VCaP (cell line): ENCODE results near the gene KCNG1.

Experiments used
- H3K27ac ChIP-seq: fragments of 450-650 bp; 2 replicates; pipeline ENCODE4 v1.5.1; 2017
- TF ChIP-seq, protein P1 (sequence below): fragments of 450-650 bp; conservative IDR thresholded peaks from 2 replicates; pipeline ENCODE4 v1.5.1; 2017; ENCODE audit warnings: mild to moderate bottlenecking, moderate library complexity

KCNG1 gene

GRCh38 chr20:51023617-51024155 is 779 bp upstream of the KCNG1 start:
- TF ChIP-seq, protein P1, sequence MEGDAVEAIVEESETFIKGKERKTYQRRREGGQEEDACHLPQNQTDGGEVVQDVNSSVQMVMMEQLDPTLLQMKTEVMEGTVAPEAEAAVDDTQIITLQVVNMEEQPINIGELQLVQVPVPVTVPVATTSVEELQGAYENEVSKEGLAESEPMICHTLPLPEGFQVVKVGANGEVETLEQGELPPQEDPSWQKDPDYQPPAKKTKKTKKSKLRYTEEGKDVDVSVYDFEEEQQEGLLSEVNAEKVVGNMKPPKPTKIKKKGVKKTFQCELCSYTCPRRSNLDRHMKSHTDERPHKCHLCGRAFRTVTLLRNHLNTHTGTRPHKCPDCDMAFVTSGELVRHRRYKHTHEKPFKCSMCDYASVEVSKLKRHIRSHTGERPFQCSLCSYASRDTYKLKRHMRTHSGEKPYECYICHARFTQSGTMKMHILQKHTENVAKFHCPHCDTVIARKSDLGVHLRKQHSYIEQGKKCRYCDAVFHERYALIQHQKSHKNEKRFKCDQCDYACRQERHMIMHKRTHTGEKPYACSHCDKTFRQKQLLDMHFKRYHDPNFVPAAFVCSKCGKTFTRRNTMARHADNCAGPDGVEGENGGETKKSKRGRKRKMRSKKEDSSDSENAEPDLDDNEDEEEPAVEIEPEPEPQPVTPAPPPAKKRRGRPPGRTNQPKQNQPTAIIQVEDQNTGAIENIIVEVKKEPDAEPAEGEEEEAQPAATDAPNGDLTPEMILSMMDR: no peak
- H3K27ac ChIP-seq: peak overlapping the region; percentile 64; the same call in 1 of the 2 replicates

GRCh38 chr20:51022227-51022802 is 592 bp downstream of the KCNG1 start:
- TF ChIP-seq, protein P1: no peak
- H3K27ac ChIP-seq: peak overlapping the region; percentile 64; the same call in 1 of the 2 replicates

GRCh38 chr20:51021067-51022025 is 1.6 kb downstream of the KCNG1 start:
- TF ChIP-seq, protein P1: no peak
- no peak overlapping the region for H3K27ac ChIP-seq

DNA sequence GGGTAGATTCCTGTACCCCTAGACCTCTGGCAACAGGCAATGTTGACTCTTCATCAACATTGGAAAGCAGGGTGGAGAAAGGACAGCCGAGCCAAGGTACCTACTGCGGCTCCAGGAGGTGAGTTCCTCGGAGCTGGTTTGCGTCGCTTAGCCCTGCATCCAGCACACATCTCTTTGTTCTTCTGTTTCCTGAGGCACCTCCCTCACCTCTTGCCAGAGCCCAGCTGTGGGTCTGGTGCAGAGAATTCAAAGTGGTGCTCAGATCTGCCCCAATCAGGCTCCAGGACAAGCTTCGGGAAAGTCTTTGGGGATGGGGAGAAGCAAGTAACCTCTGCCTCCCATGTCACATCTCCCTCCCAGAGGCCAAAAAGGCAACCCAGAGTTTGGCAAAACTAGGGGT is 2.2 kb downstream of the KCNG1 start:
- TF ChIP-seq, protein P1: no peak
- no peak overlapping the region for H3K27ac ChIP-seq

DNA sequence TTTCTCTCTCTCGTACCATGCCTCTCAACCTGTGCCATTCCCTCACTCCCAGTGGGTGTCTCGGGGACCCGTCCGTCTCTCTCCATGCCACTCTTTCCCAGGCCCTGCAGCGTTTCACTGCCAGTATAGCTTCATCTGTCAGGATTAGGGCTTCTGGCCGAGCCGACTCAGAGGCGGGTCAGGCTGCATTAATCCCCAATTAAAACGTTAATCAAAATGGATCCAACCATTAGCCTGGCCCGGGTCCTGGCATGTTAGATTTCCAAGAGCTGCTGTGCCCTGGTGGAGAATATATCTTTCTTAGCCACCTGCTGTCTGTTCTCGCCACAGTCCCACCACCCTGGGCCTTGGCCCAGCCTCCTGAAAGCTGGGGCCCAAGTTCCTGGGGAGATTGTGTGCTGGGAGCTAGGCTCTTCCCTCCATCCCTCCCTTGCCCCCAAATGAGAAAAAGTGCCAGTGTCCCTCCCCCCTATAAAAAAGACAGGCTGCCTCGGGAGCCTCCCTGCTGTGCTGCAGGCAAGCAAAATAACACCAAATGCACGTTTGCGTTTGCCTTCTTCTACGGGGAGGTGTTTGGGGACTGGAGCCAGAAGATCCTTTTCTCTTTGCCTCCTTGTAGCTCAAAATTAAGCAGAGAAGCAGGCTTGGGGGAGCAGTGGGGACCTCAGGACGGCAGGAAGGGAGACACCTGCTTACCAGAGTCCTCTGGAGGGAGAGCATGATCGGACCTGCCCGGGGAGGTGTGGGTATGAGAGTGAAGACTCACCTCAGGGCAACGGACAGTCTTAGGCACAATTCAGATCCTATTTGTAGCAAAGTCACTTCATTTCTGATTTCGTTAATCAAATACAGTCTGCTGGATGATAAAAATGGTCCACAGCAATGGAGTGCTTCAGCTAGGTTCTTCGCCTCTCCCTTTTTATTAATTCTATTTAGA is 3.0 kb downstream of the KCNG1 start:
- TF ChIP-seq, protein P1: no peak
- no peak overlapping the region for H3K27ac ChIP-seq

GRCh38 chr20:51017251-51017650 is 5.7 kb downstream of the KCNG1 start:
- TF ChIP-seq, protein P1: no peak
- H3K27ac ChIP-seq: no peak overlapping the region
